ENCODE measurements around the gene EMID1.

EMID1 gene

GRCh38 chr22:29298641-29299040, 92.9 kb downstream of the EMID1 start:
- Histone ChIP-seq H3K36me3 (ENCODE audit: control insufficient read depth, insufficient read depth, low read length) (peaks cover 39% of the 10 kb centered on the region; the same call in 1 of the 2 replicates), H3K27ac (ENCODE audit: low read length) (no peak overlapping the region), H3K4me1 (ENCODE audit: control insufficient read depth, insufficient read depth, low read length) (no peaks in the 10 kb centered on the region), H3K27me3 (ENCODE audit: control insufficient read depth, insufficient read depth, low read length) (no peaks in the 10 kb centered on the region), H3K4me3 (ENCODE audit: low read length) (no peak overlapping the region), H3K9me3 (ENCODE audit: control insufficient read depth, insufficient read depth, low read length) (no peaks in the 10 kb centered on the region; the same call in 1 of the 2 replicates)
- DNase-seq (ENCODE audit: low read depth, low spot score): no peak
- WGBS (ENCODE audit: insufficient coverage, insufficient read length): no CpG with 5 or more reads among the region's 8 CpGs

GRCh38 chr22:29299136-29299900, 93.6 kb downstream of the EMID1 start:
- Histone ChIP-seq H3K9me3 (ENCODE audit: control insufficient read depth, insufficient read depth, low read length) (no peaks in the 10 kb centered on the region; the same call in 1 of the 2 replicates), H3K4me1 (ENCODE audit: control insufficient read depth, insufficient read depth, low read length) (no peaks in the 10 kb centered on the region), H3K4me3 (ENCODE audit: low read length) (no peak overlapping the region), H3K27me3 (ENCODE audit: control insufficient read depth, insufficient read depth, low read length) (no peaks in the 10 kb centered on the region), H3K27ac (ENCODE audit: low read length) (no peak overlapping the region), H3K36me3 (ENCODE audit: control insufficient read depth, insufficient read depth, low read length) (peaks cover 38% of the 10 kb centered on the region; the same call in 1 of the 2 replicates)
- DNase-seq (ENCODE audit: low read depth, low spot score): no peak
- no CpG with 5 or more reads among the region's 19 CpGs for WGBS (ENCODE audit: insufficient coverage, insufficient read length)

GRCh38 chr22:29300467-29300806, 94.7 kb downstream of the EMID1 start:
- Histone ChIP-seq H3K9me3 (ENCODE audit: control insufficient read depth, insufficient read depth, low read length) (no peaks in the 10 kb centered on the region; the same call in 1 of the 2 replicates), H3K27ac (ENCODE audit: low read length) (no peak overlapping the region), H3K36me3 (ENCODE audit: control insufficient read depth, insufficient read depth, low read length) (peaks cover 38% of the 10 kb centered on the region; the same call in 1 of the 2 replicates), H3K4me1 (ENCODE audit: control insufficient read depth, insufficient read depth, low read length) (no peaks in the 10 kb centered on the region), H3K4me3 (ENCODE audit: low read length) (no peak overlapping the region), H3K27me3 (ENCODE audit: control insufficient read depth, insufficient read depth, low read length) (no peaks in the 10 kb centered on the region)
- WGBS (ENCODE audit: insufficient coverage, insufficient read length): no CpG with 5 or more reads among the region's 4 CpGs
- no peak for DNase-seq (ENCODE audit: low read depth, low spot score)

- H3K27ac ChIP-seq (ENCODE audit: low read length): no peak overlapping the region
- no peak overlapping the region for H3K4me3 ChIP-seq (ENCODE audit: low read length)
- no peak for DNase-seq (ENCODE audit: low read depth, low spot score)
- no peaks in the 10 kb centered on the region for H3K4me1 ChIP-seq (ENCODE audit: control insufficient read depth, insufficient read depth, low read length)
- WGBS (ENCODE audit: insufficient coverage, insufficient read length): no CpG with 5 or more reads among the region's 10 CpGs
- no peaks in the 10 kb centered on the region; the same call in 1 of the 2 replicates for H3K9me3 ChIP-seq (ENCODE audit: control insufficient read depth, insufficient read depth, low read length)
- no peaks in the 10 kb centered on the region for H3K27me3 ChIP-seq (ENCODE audit: control insufficient read depth, insufficient read depth, low read length)
- peaks cover 33% of the 10 kb centered on the region; the same call in 1 of the 2 replicates for H3K36me3 ChIP-seq (ENCODE audit: control insufficient read depth, insufficient read depth, low read length)
Measured at GRCh38 chr22:29300807-29301601, 95.3 kb downstream of the EMID1 start.

- Histone ChIP-seq H3K4me1 (ENCODE audit: control insufficient read depth, insufficient read depth, low read length) (no peaks in the 10 kb centered on the region), H3K27ac (ENCODE audit: low read length) (no peak overlapping the region), H3K36me3 (ENCODE audit: control insufficient read depth, insufficient read depth, low read length) (peaks cover 26% of the 10 kb centered on the region; the same call in 1 of the 2 replicates), H3K4me3 (ENCODE audit: low read length) (no peak overlapping the region), H3K27me3 (ENCODE audit: control insufficient read depth, insufficient read depth, low read length) (no peaks in the 10 kb centered on the region), H3K9me3 (ENCODE audit: control insufficient read depth, insufficient read depth, low read length) (no peaks in the 10 kb centered on the region; the same call in 1 of the 2 replicates)
- no peak for DNase-seq (ENCODE audit: low read depth, low spot score)
- no CpG with 5 or more reads among the region's 17 CpGs for WGBS (ENCODE audit: insufficient coverage, insufficient read length)
Measured at GRCh38 chr22:29301716-29302401, 96.2 kb downstream of the EMID1 start.

- Histone ChIP-seq H3K27ac (ENCODE audit: low read length) (no peak overlapping the region), H3K4me3 (ENCODE audit: low read length) (no peak overlapping the region)
- WGBS (ENCODE audit: insufficient coverage, insufficient read length): no CpG with 5 or more reads among the region's 2 CpGs
Measured at GRCh38 chr22:29302402-29302680, 96.6 kb downstream of the EMID1 start.

GRCh38 chr22:29302681-29303465, 97.2 kb downstream of the EMID1 start:
- Histone ChIP-seq H3K27ac (ENCODE audit: low read length) (no peak overlapping the region), H3K9me3 (ENCODE audit: control insufficient read depth, insufficient read depth, low read length) (no peaks in the 10 kb centered on the region; the same call in 1 of the 2 replicates), H3K36me3 (ENCODE audit: control insufficient read depth, insufficient read depth, low read length) (peaks cover 15% of the 10 kb centered on the region; the same call in 1 of the 2 replicates), H3K4me3 (ENCODE audit: low read length) (no peak overlapping the region), H3K27me3 (ENCODE audit: control insufficient read depth, insufficient read depth, low read length) (no peaks in the 10 kb centered on the region), H3K4me1 (ENCODE audit: control insufficient read depth, insufficient read depth, low read length) (no peaks in the 10 kb centered on the region; the same call in 1 of the 2 replicates)
- WGBS (ENCODE audit: insufficient coverage, insufficient read length): no CpG with 5 or more reads among the region's 13 CpGs
- DNase-seq (ENCODE audit: low read depth, low spot score): no peak

More at GRCh38 chr22:29302402-29302680, 96.6 kb downstream of the EMID1 start:
- H3K36me3 ChIP-seq (ENCODE audit: control insufficient read depth, insufficient read depth, low read length): peaks cover 21% of the 10 kb centered on the region; the same call in 1 of the 2 replicates
- no peaks in the 10 kb centered on the region; the same call in 1 of the 2 replicates for H3K9me3 ChIP-seq (ENCODE audit: control insufficient read depth, insufficient read depth, low read length)
- no peaks in the 10 kb centered on the region; the same call in 1 of the 2 replicates for H3K4me1 ChIP-seq (ENCODE audit: control insufficient read depth, insufficient read depth, low read length)
- DNase-seq (ENCODE audit: low read depth, low spot score): no peak
- H3K27me3 ChIP-seq (ENCODE audit: control insufficient read depth, insufficient read depth, low read length): no peaks in the 10 kb centered on the region

GRCh38 chr22:29305836-29306174, 100.1 kb downstream of the EMID1 start:
- Histone ChIP-seq H3K4me1 (ENCODE audit: control insufficient read depth, insufficient read depth, low read length) (peaks cover 2% of the 10 kb centered on the region; the same call in 1 of the 2 replicates), H3K27ac (ENCODE audit: low read length) (no peak overlapping the region), H3K9me3 (ENCODE audit: control insufficient read depth, insufficient read depth, low read length) (no peaks in the 10 kb centered on the region), H3K4me3 (ENCODE audit: low read length) (peak overlapping the region; percentile 63; the same call in 1 of the 2 replicates), H3K36me3 (ENCODE audit: control insufficient read depth, insufficient read depth, low read length) (no peaks in the 10 kb centered on the region), H3K27me3 (ENCODE audit: control insufficient read depth, insufficient read depth, low read length) (no peaks in the 10 kb centered on the region)
- no CpG with 5 or more reads among the region's 7 CpGs for WGBS (ENCODE audit: insufficient coverage, insufficient read length)
- DNase-seq (ENCODE audit: low read depth, low spot score): no peak

GRCh38 chr22:29306175-29306834, 100.6 kb downstream of the EMID1 start, which contains the start of gene GAS2L1:
TSS of gene GAS2L1 (plus strand) at chr22:29306650. CDS start at chr22:29308106, 1,456 bp downstream.
- Histone ChIP-seq H3K27ac (ENCODE audit: low read length) (no peak within 1 kb of the TSS), H3K27me3 (ENCODE audit: control insufficient read depth, insufficient read depth, low read length) (no peaks in the 10 kb centered on the region), H3K4me3 (ENCODE audit: low read length) (peak within 1 kb of the TSS; percentile 63), H3K36me3 (ENCODE audit: control insufficient read depth, insufficient read depth, low read length) (no peaks in the 10 kb centered on the region), H3K4me1 (ENCODE audit: control insufficient read depth, insufficient read depth, low read length) (peaks cover 2% of the 10 kb centered on the region; the same call in 1 of the 2 replicates), H3K9me3 (ENCODE audit: control insufficient read depth, insufficient read depth, low read length) (no peaks in the 10 kb centered on the region)
- DNase-seq (ENCODE audit: low read depth, low spot score): no peak
- no CpG with 5 or more reads among the region's 40 CpGs for WGBS (ENCODE audit: insufficient coverage, insufficient read length)

Data from iPS DF 6.9 (cell line).